NCI-H1092 treated with DMSO at 0.1 percent for 48 hours (cell line): Measurements from ENCODE around the gene ROR1.
"Not testable (repeated sequence)": the region's sequence is repeated elsewhere in the genome, so short reads cannot be mapped to it uniquely, and the experiment has no call there.

Source experiments
- DNase-seq: peaks from one replicate; lab custom pipeline; 2025; lab: John Stamatoyannopoulos, UW

ROR1 gene

DNA sequence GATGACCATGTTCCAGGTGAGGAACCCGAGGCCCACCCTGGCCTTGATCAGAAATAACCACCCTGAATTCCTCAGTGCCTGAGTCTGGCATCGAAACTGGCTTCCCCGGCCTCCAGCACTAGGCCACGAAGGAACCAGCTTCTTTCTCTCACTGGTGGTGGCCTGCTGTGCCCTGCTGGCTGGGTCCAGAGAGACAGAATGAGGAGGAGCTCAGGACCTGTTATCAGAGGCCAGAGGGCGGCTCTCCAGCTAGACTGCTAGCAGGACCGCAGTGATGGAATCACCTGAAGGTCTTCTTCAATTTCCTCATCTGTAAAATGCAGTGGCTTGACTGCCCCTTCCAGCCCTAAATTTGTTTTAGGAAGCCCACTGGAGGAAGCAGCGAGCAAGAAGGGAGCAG lies 20.5 kb downstream of the ROR1 start:
- no peak for DNase-seq

- DNase-seq: no peak
Measured at GRCh38 chr1:63794939-63795378, 21.1 kb downstream of the ROR1 start.

DNA sequence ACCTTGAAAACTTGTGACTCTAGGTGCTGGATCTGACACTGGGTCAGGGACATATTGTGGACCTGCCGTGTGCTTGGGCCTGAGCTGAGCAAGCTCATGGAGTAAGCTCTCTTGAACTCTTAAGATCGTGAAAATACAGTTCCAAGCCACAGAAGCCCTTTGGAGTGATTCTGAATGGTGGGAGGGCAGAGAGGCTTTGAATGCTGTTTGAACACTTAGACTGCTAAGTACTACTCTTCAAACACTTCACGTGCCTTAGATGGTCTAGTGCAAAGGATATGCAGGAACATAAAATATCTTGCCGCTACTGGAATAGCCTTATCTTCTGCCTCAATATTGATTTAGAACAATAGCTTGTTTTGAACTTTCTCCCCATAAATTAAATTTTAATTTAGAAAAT lies 21.6 kb downstream of the ROR1 start:
- peak; percentile 3 for DNase-seq

GRCh38 chr1:63797056-63797726 lies 23.4 kb downstream of the ROR1 start:
- no peak for DNase-seq

- DNase-seq: no peak
Measured at GRCh38 chr1:63798284-63798683, 24.5 kb downstream of the ROR1 start.

GRCh38 chr1:63799307-63799706 lies 25.5 kb downstream of the ROR1 start:
- DNase-seq: no peak

DNA sequence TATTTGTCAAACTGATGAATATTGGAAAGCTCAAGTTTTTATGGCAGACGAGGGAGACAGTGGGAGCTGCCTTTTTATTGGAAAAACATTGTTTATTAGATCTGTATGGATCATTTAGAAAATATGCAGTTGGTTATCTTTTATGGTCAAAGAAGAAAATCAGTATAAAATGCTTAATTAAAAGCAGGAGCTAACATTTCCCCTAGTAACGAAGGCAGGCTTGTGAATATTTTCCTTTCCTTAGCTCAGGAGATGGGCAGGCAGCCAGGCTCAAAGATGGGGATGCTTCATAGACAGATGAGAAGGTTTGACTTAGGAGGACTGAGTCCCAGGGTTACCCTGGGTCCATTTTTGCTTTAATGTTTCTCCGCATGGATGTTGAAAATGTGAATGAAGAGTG lies 26.0 kb downstream of the ROR1 start:
- DNase-seq: no peak

DNA sequence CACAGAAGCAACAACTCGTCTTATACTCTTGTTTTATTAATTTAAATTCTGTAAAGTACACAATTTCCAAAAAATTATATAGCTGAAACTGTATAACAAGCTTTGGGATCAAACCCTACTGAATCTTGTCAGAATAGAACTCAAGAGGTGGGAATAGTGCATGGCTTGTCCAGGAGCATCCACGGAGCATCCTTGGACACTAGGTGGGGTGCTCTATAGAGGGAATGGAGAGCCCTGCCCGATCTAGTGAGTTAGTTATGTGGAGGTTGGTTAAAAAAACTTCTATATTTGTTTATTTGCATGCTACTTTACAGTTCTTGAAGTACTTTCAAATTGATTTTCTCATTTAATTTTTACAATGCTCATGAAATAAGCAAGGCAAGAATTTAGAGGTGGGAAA lies 28.3 kb downstream of the ROR1 start:
- no peak for DNase-seq

- DNase-seq: no peak
Measured at GRCh38 chr1:63804829-63805484, 31.1 kb downstream of the ROR1 start.

- no peak for DNase-seq
Measured at GRCh38 chr1:63807046-63807445, 33.2 kb downstream of the ROR1 start.

DNA sequence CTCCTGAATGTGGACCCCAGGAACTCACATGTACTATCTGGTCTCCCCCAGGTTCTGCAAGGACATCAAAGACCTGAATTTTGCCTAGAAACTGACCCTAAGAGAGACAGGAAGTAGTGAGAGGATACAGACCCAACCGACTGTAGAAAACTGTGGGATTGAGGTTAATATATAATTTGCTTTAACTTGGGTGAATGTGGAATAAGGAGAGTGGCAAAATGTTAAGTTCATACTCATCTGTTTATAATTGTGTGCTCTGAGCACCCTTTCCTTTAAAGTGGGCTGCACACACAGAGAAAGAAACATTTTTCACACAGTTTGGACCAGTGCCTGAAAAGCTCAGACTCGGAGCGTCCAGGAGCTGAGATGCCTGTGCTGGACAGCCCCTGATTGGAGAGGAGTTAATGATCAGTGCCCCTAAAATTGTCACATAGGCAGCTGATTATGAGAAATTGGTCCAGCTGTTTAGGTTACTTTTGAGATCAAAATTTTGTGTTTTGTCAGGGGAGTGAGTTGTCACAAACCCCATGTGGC lies 37.2 kb downstream of the ROR1 start:
- no peak for DNase-seq

DNA sequence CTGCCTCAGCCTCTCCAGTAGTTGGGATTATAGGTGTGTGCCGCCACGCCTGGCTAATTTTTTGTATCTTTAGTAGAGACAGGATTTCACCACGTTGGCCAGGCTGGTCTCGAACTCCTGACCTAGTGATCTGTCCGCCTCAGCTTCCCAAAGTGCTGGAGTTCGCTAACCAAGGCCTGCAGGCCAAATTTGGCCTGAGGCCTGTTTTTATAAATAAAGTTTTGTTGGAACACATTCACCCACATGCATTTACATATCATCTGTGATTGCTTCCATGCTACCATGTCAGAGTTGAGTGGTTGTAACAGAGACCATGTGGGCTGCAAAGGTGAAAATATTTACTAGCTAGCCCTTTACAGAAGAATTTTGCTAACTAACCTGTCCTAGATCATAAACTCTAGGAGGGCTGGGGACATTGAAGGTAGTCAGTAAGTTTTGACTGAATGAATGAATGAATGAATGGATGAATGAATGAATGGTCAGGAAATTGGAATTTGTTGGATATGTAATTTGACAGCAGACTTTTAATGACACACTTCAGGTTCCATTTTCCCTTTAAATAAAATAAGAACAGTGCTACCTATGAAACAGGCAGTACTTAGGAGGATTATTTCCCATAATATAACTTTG lies 38.4 kb downstream of the ROR1 start:
- DNase-seq: no peak

GRCh38 chr1:63813829-63814277 lies 40.0 kb downstream of the ROR1 start:
- no peak for DNase-seq

DNA sequence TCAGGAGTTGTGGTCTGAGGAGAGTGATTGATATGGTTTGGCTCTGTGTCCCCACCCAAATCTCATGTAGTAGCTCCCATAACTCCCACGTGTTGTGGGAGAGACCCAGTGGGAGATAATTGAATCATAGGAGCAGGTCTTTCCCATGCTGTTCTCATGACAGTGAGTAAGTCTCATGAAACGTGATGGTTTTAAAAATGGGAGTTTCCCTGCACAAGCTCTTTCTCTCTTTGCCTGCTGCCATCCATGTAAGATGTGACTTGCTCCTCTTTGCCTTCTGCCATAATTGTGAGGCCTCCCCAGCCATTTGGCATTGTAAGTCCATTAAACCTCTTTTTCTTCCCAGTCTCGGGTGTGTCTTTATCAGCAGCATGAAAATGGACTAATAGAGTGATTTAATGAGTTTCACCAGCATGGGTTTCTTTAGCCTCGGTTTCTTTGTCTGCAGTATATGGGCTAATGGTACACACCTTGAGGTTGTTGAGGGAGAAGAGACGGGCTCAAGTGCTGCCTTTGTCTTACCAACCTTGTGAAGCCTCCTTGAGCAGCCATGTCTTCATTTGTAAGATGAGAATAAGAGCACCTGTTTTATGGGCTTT lies 42.5 kb downstream of the ROR1 start:
- not testable (repeated sequence) for DNase-seq

DNA sequence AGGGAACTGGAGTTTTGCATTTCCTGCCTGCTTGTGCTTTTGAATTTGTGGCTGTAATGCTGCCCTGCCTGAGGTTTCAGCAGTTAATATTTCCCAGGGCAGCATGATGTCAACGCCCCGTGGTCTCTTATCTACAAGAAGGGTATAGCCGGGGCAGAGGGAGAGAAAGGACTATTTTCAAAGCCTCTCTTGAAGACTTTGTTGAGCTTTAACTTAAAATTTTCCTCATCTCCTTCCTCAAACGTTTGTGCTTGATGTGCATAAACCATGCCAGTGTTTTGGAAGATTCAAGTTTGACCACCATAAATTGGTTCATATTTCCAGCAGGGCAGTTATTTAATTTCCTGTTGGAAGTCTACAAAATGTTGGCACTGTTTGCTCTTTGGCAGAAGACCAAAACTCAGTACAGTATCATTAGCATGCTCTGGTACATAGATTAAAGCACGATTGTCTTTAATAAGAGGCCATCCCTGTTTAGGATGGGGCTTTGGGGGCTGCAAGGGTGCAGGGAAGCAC lies 43.4 kb downstream of the ROR1 start:
- DNase-seq: peak; percentile 47

DNA sequence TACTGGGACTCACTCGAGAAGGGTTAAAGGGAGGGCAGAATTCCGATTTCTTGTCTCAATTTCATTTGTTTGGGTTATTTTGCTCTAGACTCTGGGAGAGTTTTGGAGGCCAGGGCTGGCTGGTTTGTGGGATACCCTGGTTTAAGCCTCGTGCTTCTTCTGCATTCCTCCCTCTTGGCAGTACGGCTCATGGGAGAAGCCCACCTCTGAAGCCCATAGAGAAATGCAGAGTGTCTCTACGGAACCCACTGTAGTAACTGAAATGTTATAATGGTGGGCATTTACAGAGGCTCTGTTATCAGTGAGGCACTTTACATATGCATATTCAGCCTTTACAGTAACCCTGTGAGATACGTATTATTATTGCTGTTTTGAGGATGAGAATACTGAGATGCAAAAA lies 43.9 kb downstream of the ROR1 start:
- no peak for DNase-seq

GRCh38 chr1:63818567-63819325 lies 44.9 kb downstream of the ROR1 start:
- DNase-seq: no peak

GRCh38 chr1:63819795-63820194 lies 46.0 kb downstream of the ROR1 start:
- DNase-seq: no peak

DNA sequence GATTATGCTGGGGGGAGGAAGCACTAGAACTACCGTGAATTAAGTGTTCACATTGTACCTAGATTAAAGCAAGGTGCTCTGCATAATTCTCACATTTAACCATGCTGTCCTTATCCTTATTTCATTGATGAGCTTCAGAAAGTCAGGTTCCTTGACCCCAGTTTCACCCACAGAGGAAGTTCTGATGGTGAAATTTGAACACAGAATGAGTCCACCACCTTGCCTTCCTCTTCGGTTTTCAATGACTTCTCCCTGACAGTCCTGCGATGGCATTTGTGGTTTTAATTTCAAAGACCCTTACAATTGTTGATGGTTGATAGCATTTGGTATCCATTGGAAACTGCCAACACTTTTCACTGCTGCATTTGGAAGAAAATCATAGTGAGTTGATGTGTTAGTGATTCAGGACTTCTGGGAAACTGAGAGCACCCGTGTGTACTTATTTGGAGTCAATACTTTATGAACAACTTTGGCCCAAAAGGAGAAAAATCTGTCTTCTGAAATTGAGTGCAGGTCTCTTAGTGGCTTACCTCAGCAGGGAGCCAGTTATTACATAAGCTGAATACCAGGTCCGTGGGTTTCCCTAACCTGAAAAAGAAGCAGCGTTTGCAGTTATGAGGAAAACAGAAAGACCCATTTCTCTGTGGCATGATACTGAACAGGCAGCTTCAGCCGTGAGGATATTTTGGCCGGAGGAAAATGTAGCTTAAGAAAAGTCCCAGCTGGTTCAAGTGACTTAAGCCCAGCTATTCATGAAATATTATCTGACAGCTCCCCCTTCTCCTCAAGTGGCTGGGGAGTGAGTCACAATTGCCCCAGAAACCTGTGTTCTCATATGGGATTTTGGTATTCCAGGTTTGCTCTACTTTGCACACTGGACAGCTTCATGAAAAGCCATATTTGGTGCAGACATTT lies 47.5 kb downstream of the ROR1 start:
- no peak for DNase-seq

DNA sequence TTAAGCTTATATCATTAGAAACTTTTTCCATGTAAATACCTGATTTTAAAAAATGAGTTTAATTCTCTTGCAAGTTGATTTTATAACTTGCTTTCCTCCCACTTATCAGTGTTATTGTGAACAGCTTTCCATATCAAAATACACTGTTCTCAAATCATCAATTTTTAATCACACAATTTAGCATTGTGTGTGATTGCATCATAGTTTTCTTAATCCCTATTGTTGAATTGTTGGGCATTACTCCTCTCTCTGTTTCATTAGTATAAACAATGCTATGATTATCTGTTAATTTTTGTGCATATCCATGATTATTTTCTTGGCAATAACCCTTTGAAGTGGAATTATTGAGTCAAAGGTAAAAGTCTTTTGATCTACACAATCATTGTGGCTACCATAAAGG lies 48.7 kb downstream of the ROR1 start:
- no peak for DNase-seq

DNA sequence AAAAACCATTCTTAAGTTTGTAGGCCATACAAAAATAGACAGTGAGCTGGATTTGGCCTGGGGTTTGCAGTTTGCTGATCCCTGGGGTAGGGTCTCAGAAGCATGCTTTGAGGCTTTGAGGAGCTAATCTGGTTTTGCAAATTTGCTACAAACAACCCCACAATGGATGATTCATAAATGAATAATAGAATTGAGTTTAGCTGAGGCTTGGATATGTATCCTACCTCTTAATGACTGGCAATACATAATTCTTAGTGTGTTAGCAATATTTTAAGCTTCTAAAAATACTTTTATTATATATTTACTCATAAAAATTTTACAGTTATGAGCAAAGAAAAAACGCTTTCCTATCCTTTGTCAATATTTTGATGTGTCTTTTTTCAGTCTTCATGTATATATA lies 50.6 kb downstream of the ROR1 start:
- no peak for DNase-seq
